Spleen (tissue), 7 donors: ENCODE results near the gene CLSTN3.

Experiments
- CTCF ChIP-seq, 11 experiments: fragments of 200-600 bp in 7 of 11; fragments of 450-650 bp in 4 of 11; sonication (generic) in 4 of 11; IDR thresholded peaks in 8 of 11; conservative IDR thresholded peaks in 3 of 11; 1 replicate in 7 of 11; 2 replicates in 4 of 11; pipeline versions ENCODE4 v1.4.0 to v1.8.0; 2016 to 2021; ENCODE audit warnings: antibody characterized with exemption in 11 of 11, inconsistent platforms in 4 of 11, mild to moderate bottlenecking in 1 of 11
- POLR2A ChIP-seq, 3 donors: fragments of 450-650 bp; IDR thresholded peaks; one replicate each; pipeline ENCODE4 v1.5.1; 2017; ENCODE audit warnings: antibody characterized with exemption in 3 of 3, mild to moderate bottlenecking in 1 of 3
- POLR2AphosphoS5 ChIP-seq, 3 donors: sonication (generic); formaldehyde crosslinking; IDR thresholded peaks; one replicate each; pipeline ENCODE4 v1.5.1; 2017; ENCODE audit warnings: antibody characterized with exemption in 3 of 3
- donor health status: DM: no; HTN: no; CAD: no; lungs with moderate emphysema.
- donor health status: DM: no; HTN: no; CAD: no.
- donor health status: DM: no; HTN: no; CAD: no.

- TF ChIP-seq CTCF (IDR thresholded peaks at IDR 0.05 in 8 of 11, conservative IDR thresholded peaks at IDR 0.05 in 3 of 11) (no peak), POLR2A (IDR thresholded peaks at IDR 0.05) (no peak), POLR2AphosphoS5 (IDR thresholded peaks at IDR 0.05) (no peak)
Observed at GRCh38 chr12:7175493-7175892, 45.3 kb downstream of the CLSTN3 start.
